ENCODE measurements around the gene LRRC8C.
A peak's percentile ranks its signal among the peaks of the same experiment; 100 is the strongest.

Gene LRRC8C

GRCh38 chr1:89708751-89709375 lies 75.9 kb downstream of the LRRC8C start:
- DNase-seq: no peak

GRCh38 chr1:89710498-89711139 lies 77.7 kb downstream of the LRRC8C start:
- no peak for DNase-seq

- DNase-seq: no peak
These were observed 78.3 kb downstream of the LRRC8C start for GRCh38 chr1:89711140-89711778.

GRCh38 chr1:89712420-89712819 lies 79.5 kb downstream of the LRRC8C start:
- no peak for DNase-seq

GRCh38 chr1:89715677-89716076 lies 82.8 kb downstream of the LRRC8C start:
- no peak for DNase-seq

GRCh38 chr1:89719502-89720306 lies 86.8 kb downstream of the LRRC8C start:
- DNase-seq: no peak

GRCh38 chr1:89720839-89721238 lies 87.9 kb downstream of the LRRC8C start:
- DNase-seq: no peak

- DNase-seq: no peak
These were observed 88.4 kb downstream of the LRRC8C start for GRCh38 chr1:89721351-89721750.

- DNase-seq: no peak
These were observed 90.2 kb downstream of the LRRC8C start for GRCh38 chr1:89723144-89723543.

- peak; percentile 80 for DNase-seq
These were observed 90.9 kb downstream of the LRRC8C start for GRCh38 chr1:89723863-89724262.

GRCh38 chr1:89724369-89725010 lies 91.6 kb downstream of the LRRC8C start:
- DNase-seq: peak; percentile 31

GRCh38 chr1:89725011-89725370 lies 92.1 kb downstream of the LRRC8C start:
- DNase-seq: peak; percentile 87

GRCh38 chr1:89725631-89726030 lies 92.7 kb downstream of the LRRC8C start:
- no peak for DNase-seq

GRCh38 chr1:89727517-89728312 lies 94.8 kb downstream of the LRRC8C start:
- DNase-seq: no peak

- no peak for DNase-seq
These were observed 95.5 kb downstream of the LRRC8C start for GRCh38 chr1:89728381-89728780.

- DNase-seq: no peak
These were observed 99.3 kb downstream of the LRRC8C start for GRCh38 chr1:89732206-89732605.

- no peak for DNase-seq
These were observed 99.8 kb downstream of the LRRC8C start for GRCh38 chr1:89732643-89733222.

- DNase-seq: no peak
These were observed 100.8 kb downstream of the LRRC8C start for GRCh38 chr1:89733748-89734147.

GRCh38 chr1:89734442-89734841 lies 101.5 kb downstream of the LRRC8C start:
- no peak for DNase-seq

- DNase-seq: no peak
These were observed 102.6 kb downstream of the LRRC8C start for GRCh38 chr1:89735479-89735878.

- no peak for DNase-seq
These were observed 104.2 kb downstream of the LRRC8C start for GRCh38 chr1:89736937-89737733.

All from right hindlimb (tissue), 1 donor.